Panc1 (cell line): ENCODE measurements around the gene RGS12. TPM values are rescaled to one million over a fixed set of nuclear protein-coding genes. Genes with fewer than 3 reads are reported as not detected.

ENCODE experiments used
- ATAC-seq: fragments of 200-7000 bp; cut with Tn5 transposase; 2 replicates; pipeline ENCODE4 v1.9.1; 2020; ENCODE audit warnings: mild to moderate bottlenecking, moderate library complexity
- BruUV-seq: library from RNA; stranded (reverse); fragments of 400-500 nt; replicated peaks from 2 replicates; lab custom pipeline; 2021; lab: Mats Ljungman, UMichigan
- CTCF ChIA-PET: fragments of 300-600 bp; sonication (Branson Sonifier 250); formaldehyde crosslinking; loops from one replicate; lab custom pipeline; 2022; ENCODE audit warnings: antibody characterized with exemption; lab: Charles Lee
- POLR2A ChIA-PET: fragments of 300-600 bp; sonication (Branson Sonifier 250); formaldehyde crosslinking; loops from one replicate; lab custom pipeline; 2022; ENCODE audit warnings: antibody characterized with exemption; lab: Charles Lee
- DNase-seq: peaks from one replicate; pipeline ENCODE4 v3.0.0-alpha.2; 2010; ENCODE audit warnings: low read depth, low spot score
- H3K27ac ChIP-seq: 2 replicates; pipeline ENCODE4 v1.5.1; 2011; ENCODE audit warnings: mild to moderate bottlenecking, low read length, inconsistent platforms
- H3K27me3 ChIP-seq: fragments of 200-500 bp; sonication (Bioruptor generic); 2 replicates; pipeline ENCODE4 v1.6.0; 2014; ENCODE audit warnings: low read length, inconsistent platforms; ENCODE audit not compliant: control insufficient read depth, insufficient read depth
- H3K36me3 ChIP-seq: fragments of 200-500 bp; sonication (Bioruptor generic); 2 replicates; pipeline ENCODE4 v1.5.1; 2014; ENCODE audit warnings: inconsistent platforms, mild to moderate bottlenecking, low read length, moderate library complexity; ENCODE audit not compliant: control insufficient read depth, insufficient read depth
- H3K4me1 ChIP-seq: 2 replicates; pipeline ENCODE4 v1.5.1; 2011; ENCODE audit warnings: inconsistent platforms, mild to moderate bottlenecking, low read length, moderate library complexity; ENCODE audit not compliant: control insufficient read depth, insufficient read depth
- H3K4me3 ChIP-seq, 2 experiments: 2 replicates each; pipeline ENCODE4 v1.5.1; 2011 to 2012; ENCODE audit warnings: low read depth in 2 of 2, low read length in 2 of 2, mild to moderate bottlenecking in 2 of 2, inconsistent platforms in 1 of 2, moderate library complexity in 1 of 2
- H3K9me3 ChIP-seq: fragments of 200-500 bp; sonication (Bioruptor generic); 2 replicates; pipeline ENCODE4 v1.5.1; 2014; ENCODE audit warnings: low read depth, mild to moderate bottlenecking, inconsistent platforms, low read length, moderate library complexity; ENCODE audit not compliant: control insufficient read depth, insufficient read depth
- POLR2AphosphoS5 ChIP-seq: IDR thresholded peaks from 2 replicates; pipeline ENCODE4 v1.6.1; 2012; ENCODE audit warnings: mild to moderate bottlenecking, low read depth, low read length, moderate library complexity
- SIN3A ChIP-seq: IDR thresholded peaks from 2 replicates; pipeline ENCODE4 v1.6.1; 2012; ENCODE audit warnings: low read depth, mild to moderate bottlenecking, low read length, moderate library complexity, borderline replicate concordance; ENCODE audit not compliant: insufficient read depth
- TCF7L2 ChIP-seq: IDR thresholded peaks from 2 replicates; pipeline ENCODE4 v1.6.1; 2011; ENCODE audit warnings: mild to moderate bottlenecking, low read depth, low read length, inconsistent platforms
- in situ Hi-C: cut with HindIII; loops from 2 replicates; pipeline ENCODE4 v1.10.0; 2016; ENCODE audit warnings: low sequenced_read_pairs, low pct_unique_long_range_greater_than_20kb
- intact Hi-C: fragments of 100-400 bp; cut with micrococcal nuclease; formaldehyde crosslinking; loops from one replicate; pipeline ENCODE4 v1.10.0; 2022; ENCODE audit not compliant: unreplicated experiment
- total RNA-seq: library from RNA; stranded (reverse); gene quantifications from one replicate; pipeline ENCODE4 v1.2.1, GENCODE V29; 2021; ENCODE audit not compliant: unreplicated experiment
- TF ChIP-seq, protein P1 (sequence below), 2 experiments: IDR thresholded peaks; 2 replicates each; pipeline ENCODE4 v1.6.1; 2011 to 2012; ENCODE audit warnings: low read depth in 2 of 2, control low read depth in 1 of 2, low read length in 1 of 2, mild to moderate bottlenecking in 1 of 2, moderate library complexity in 1 of 2; ENCODE audit not compliant: insufficient read depth in 1 of 2
- TF ChIP-seq, protein P2 (sequence below): fragments of 450-650 bp; IDR thresholded peaks from 2 replicates; pipeline ENCODE4 v1.5.1; 2017; ENCODE audit warnings: mild to moderate bottlenecking

Gene RGS12
- total RNA-seq, 1 experiment from 2014 or later = 24.3 TPM

DNA sequence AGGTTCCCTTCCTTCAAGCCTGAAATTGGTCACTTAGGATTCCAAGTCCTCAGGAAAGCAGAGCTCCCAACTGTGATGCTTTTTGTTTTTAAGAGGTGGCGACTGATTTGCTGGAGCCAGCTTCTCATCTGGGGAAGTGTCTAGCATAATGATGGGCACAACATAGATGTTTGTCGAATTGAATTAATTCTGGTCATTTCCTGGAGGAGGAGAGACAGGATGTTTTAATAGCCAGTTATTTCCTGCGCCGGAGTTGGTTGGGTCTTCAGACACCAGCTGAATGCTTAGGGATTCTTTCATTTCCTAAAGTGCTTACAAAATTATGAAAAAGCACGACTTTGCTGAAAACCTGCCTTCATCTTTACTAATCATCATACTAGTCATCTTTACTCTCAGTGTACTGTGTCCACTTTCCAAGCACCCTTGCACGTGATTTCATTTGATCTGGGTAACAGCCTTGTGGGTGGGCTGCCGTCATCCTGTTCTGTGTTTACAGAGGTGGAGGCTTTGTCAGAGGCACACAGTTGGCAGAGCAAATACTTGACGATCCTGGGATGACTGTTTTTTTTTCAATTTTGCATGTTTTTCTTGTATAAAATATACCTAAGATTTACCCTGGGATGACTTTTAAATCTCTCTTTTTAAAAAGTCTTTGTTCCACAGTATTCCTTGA, 49.5 kb downstream of the RGS12 start:
- Histone ChIP-seq H3K4me1 (no peaks in the 10 kb centered on the region), H3K27ac (no peak overlapping the region), H3K36me3 (no peaks in the 10 kb centered on the region), H3K27me3 (no peaks in the 10 kb centered on the region), H3K4me3 (no peak overlapping the region), H3K9me3 (no peaks in the 10 kb centered on the region)
- ChIA-PET POLR2A (interaction anchor here (0.6 kb wide), 1 partner anchor 52 kb away, joined by 5 read pairs; no protein-coding TSS in a partner anchor), CTCF (no interaction called here)
- DNase-seq = no peak
- intact Hi-C loops = no loop called here
- ATAC-seq = no peak
- TF ChIP-seq, protein P1, sequence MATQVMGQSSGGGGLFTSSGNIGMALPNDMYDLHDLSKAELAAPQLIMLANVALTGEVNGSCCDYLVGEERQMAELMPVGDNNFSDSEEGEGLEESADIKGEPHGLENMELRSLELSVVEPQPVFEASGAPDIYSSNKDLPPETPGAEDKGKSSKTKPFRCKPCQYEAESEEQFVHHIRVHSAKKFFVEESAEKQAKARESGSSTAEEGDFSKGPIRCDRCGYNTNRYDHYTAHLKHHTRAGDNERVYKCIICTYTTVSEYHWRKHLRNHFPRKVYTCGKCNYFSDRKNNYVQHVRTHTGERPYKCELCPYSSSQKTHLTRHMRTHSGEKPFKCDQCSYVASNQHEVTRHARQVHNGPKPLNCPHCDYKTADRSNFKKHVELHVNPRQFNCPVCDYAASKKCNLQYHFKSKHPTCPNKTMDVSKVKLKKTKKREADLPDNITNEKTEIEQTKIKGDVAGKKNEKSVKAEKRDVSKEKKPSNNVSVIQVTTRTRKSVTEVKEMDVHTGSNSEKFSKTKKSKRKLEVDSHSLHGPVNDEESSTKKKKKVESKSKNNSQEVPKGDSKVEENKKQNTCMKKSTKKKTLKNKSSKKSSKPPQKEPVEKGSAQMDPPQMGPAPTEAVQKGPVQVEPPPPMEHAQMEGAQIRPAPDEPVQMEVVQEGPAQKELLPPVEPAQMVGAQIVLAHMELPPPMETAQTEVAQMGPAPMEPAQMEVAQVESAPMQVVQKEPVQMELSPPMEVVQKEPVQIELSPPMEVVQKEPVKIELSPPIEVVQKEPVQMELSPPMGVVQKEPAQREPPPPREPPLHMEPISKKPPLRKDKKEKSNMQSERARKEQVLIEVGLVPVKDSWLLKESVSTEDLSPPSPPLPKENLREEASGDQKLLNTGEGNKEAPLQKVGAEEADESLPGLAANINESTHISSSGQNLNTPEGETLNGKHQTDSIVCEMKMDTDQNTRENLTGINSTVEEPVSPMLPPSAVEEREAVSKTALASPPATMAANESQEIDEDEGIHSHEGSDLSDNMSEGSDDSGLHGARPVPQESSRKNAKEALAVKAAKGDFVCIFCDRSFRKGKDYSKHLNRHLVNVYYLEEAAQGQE (IDR thresholded peaks at IDR 0.05; ENCODE audit: insufficient read depth in 1 of 2, low read depth in 2 of 2, low read length in 1 of 2) = no peak
- TF ChIP-seq POLR2AphosphoS5 (no peak), SIN3A (no peak), TCF7L2 (no peak)
- TF ChIP-seq, protein P2, sequence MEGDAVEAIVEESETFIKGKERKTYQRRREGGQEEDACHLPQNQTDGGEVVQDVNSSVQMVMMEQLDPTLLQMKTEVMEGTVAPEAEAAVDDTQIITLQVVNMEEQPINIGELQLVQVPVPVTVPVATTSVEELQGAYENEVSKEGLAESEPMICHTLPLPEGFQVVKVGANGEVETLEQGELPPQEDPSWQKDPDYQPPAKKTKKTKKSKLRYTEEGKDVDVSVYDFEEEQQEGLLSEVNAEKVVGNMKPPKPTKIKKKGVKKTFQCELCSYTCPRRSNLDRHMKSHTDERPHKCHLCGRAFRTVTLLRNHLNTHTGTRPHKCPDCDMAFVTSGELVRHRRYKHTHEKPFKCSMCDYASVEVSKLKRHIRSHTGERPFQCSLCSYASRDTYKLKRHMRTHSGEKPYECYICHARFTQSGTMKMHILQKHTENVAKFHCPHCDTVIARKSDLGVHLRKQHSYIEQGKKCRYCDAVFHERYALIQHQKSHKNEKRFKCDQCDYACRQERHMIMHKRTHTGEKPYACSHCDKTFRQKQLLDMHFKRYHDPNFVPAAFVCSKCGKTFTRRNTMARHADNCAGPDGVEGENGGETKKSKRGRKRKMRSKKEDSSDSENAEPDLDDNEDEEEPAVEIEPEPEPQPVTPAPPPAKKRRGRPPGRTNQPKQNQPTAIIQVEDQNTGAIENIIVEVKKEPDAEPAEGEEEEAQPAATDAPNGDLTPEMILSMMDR = no peak
- in situ Hi-C loops = no loop called here
- BruUV-seq = no TSS peak

Other genes with a start within 250 kb of the RGS12 start
- not detected for gene HTT-AS, start 218.5 kb upstream of the RGS12 start, total RNA-seq
- gene HTT, start 218.3 kb upstream of the RGS12 start, total RNA-seq = 24.7 TPM
- gene MSANTD1, start 43.9 kb upstream of the RGS12 start, total RNA-seq = 0.57 TPM
- gene HGFAC, start 148.9 kb downstream of the RGS12 start, total RNA-seq = 0.59 TPM
- 2.4 TPM for gene DOK7, start 170.3 kb downstream of the RGS12 start, total RNA-seq
- 110 TPM for gene LRPAP1, start 239.4 kb downstream of the RGS12 start, total RNA-seq